Activated naive CD4-positive, alpha-beta T cell treated with anti-CD3 and anti-CD28 coated beads, Interleukin-2, amount 50 U/mL, for 24 hours (primary cell): Measurements from ENCODE around the gene DIAPH1.
A peak's percentile ranks its signal among the peaks of the same experiment; 100 is the strongest.

ENCODE experiments used
- H3K27ac Mint-ChIP-seq: one replicate; pipeline ENCODE4 v1.8.0; 2021; ENCODE audit warnings: mild to moderate bottlenecking, mixed read lengths
- H3K27me3 Mint-ChIP-seq: one replicate; pipeline ENCODE4 v1.8.0; 2021; ENCODE audit warnings: mixed read lengths
- H3K36me3 Mint-ChIP-seq: one replicate; pipeline ENCODE4 v1.8.0; 2021; ENCODE audit warnings: mixed read lengths
- H3K4me1 Mint-ChIP-seq: one replicate; pipeline ENCODE4 v1.8.0; 2021; ENCODE audit warnings: mixed read lengths
- H3K4me3 Mint-ChIP-seq: one replicate; pipeline ENCODE4 v1.8.0; 2021; ENCODE audit warnings: mild to moderate bottlenecking, mixed read lengths
- H3K9me3 Mint-ChIP-seq: one replicate; pipeline ENCODE4 v1.8.0; 2021; ENCODE audit warnings: mixed read lengths

The DIAPH1 gene

GRCh38 chr5:141528291-141528984, 90.4 kb downstream of the DIAPH1 start:
- no peaks in the 10 kb centered on the region for H3K27me3 Mint-ChIP-seq

GRCh38 chr5:141527426-141527825, 91.4 kb downstream of the DIAPH1 start:
- Mint-ChIP-seq H3K27ac (peak overlapping the region; percentile 32), H3K9me3 (no peaks in the 10 kb centered on the region), H3K4me1 (peaks cover 23% of the 10 kb centered on the region), H3K4me3 (no peak overlapping the region), H3K27me3 (no peaks in the 10 kb centered on the region), H3K36me3 (peaks cover 20% of the 10 kb centered on the region)

More at GRCh38 chr5:141528291-141528984, 90.4 kb downstream of the DIAPH1 start:
- peaks cover 18% of the 10 kb centered on the region for H3K4me1 Mint-ChIP-seq
- H3K9me3 Mint-ChIP-seq = no peaks in the 10 kb centered on the region
- H3K36me3 Mint-ChIP-seq = peaks cover 20% of the 10 kb centered on the region
- no peak overlapping the region for H3K4me3 Mint-ChIP-seq
- peak overlapping the region; percentile 91 for H3K27ac Mint-ChIP-seq

- Mint-ChIP-seq H3K4me3 (no peak overlapping the region), H3K36me3 (peaks cover 24% of the 10 kb centered on the region)
These were observed 93.1 kb downstream of the DIAPH1 start for GRCh38 chr5:141525653-141526052.

GRCh38 chr5:141524604-141525597, 93.9 kb downstream of the DIAPH1 start:
- no peaks in the 10 kb centered on the region for H3K9me3 Mint-ChIP-seq
- H3K4me1 Mint-ChIP-seq = peaks cover 46% of the 10 kb centered on the region

More at GRCh38 chr5:141525653-141526052, 93.1 kb downstream of the DIAPH1 start:
- H3K27me3 Mint-ChIP-seq = no peaks in the 10 kb centered on the region
- H3K9me3 Mint-ChIP-seq = no peaks in the 10 kb centered on the region
- H3K4me1 Mint-ChIP-seq = peaks cover 39% of the 10 kb centered on the region
- no peak overlapping the region for H3K27ac Mint-ChIP-seq

GRCh38 chr5:141523991-141524390, 94.8 kb downstream of the DIAPH1 start:
- Mint-ChIP-seq H3K36me3 (peaks cover 30% of the 10 kb centered on the region), H3K4me1 (peaks cover 46% of the 10 kb centered on the region), H3K4me3 (no peak overlapping the region), H3K27me3 (no peaks in the 10 kb centered on the region), H3K9me3 (no peaks in the 10 kb centered on the region), H3K27ac (no peak overlapping the region)

More at GRCh38 chr5:141524604-141525597, 93.9 kb downstream of the DIAPH1 start:
- peaks cover 29% of the 10 kb centered on the region for H3K36me3 Mint-ChIP-seq
- peak overlapping the region; percentile 21 for H3K27ac Mint-ChIP-seq
- H3K27me3 Mint-ChIP-seq = no peaks in the 10 kb centered on the region
- no peak overlapping the region for H3K4me3 Mint-ChIP-seq

GRCh38 chr5:141522301-141522700, 96.5 kb downstream of the DIAPH1 start:
- Mint-ChIP-seq H3K36me3 (peaks cover 27% of the 10 kb centered on the region), H3K27me3 (no peaks in the 10 kb centered on the region), H3K4me3 (no peak overlapping the region), H3K9me3 (no peaks in the 10 kb centered on the region), H3K27ac (peak overlapping the region; percentile 74), H3K4me1 (peaks cover 46% of the 10 kb centered on the region)

- Mint-ChIP-seq H3K9me3 (no peaks in the 10 kb centered on the region), H3K4me1 (peaks cover 43% of the 10 kb centered on the region), H3K4me3 (peak overlapping the region; percentile 13), H3K27me3 (no peaks in the 10 kb centered on the region), H3K36me3 (peaks cover 28% of the 10 kb centered on the region), H3K27ac (peak overlapping the region; percentile 74)
These were observed 97.5 kb downstream of the DIAPH1 start for GRCh38 chr5:141521244-141521781.

GRCh38 chr5:141519605-141520565, 98.9 kb downstream of the DIAPH1 start:
- Mint-ChIP-seq H3K27ac (peak overlapping the region; percentile 74), H3K36me3 (peaks cover 24% of the 10 kb centered on the region), H3K9me3 (no peaks in the 10 kb centered on the region), H3K4me1 (peaks cover 49% of the 10 kb centered on the region), H3K27me3 (no peaks in the 10 kb centered on the region), H3K4me3 (no peak overlapping the region)

GRCh38 chr5:141518618-141519015, 100.2 kb downstream of the DIAPH1 start:
- Mint-ChIP-seq H3K4me3 (no peak overlapping the region), H3K27me3 (no peaks in the 10 kb centered on the region), H3K4me1 (peaks cover 54% of the 10 kb centered on the region), H3K27ac (no peak overlapping the region), H3K36me3 (peaks cover 23% of the 10 kb centered on the region), H3K9me3 (no peaks in the 10 kb centered on the region)

- H3K4me1 Mint-ChIP-seq = peaks cover 57% of the 10 kb centered on the region
- no peaks in the 10 kb centered on the region for H3K27me3 Mint-ChIP-seq
- H3K4me3 Mint-ChIP-seq = no peak overlapping the region
- H3K9me3 Mint-ChIP-seq = no peaks in the 10 kb centered on the region
- peak overlapping the region; percentile 76 for H3K27ac Mint-ChIP-seq
- peaks cover 23% of the 10 kb centered on the region for H3K36me3 Mint-ChIP-seq
These were observed 100.8 kb downstream of the DIAPH1 start for GRCh38 chr5:141517880-141518617.

- H3K27ac Mint-ChIP-seq = no peak overlapping the region
- H3K4me1 Mint-ChIP-seq = peaks cover 56% of the 10 kb centered on the region
- H3K36me3 Mint-ChIP-seq = peaks cover 22% of the 10 kb centered on the region
- no peak overlapping the region for H3K4me3 Mint-ChIP-seq
- H3K9me3 Mint-ChIP-seq = no peaks in the 10 kb centered on the region
- H3K27me3 Mint-ChIP-seq = no peaks in the 10 kb centered on the region
These were observed 101.5 kb downstream of the DIAPH1 start for GRCh38 chr5:141517312-141517711.

GRCh38 chr5:141516672-141517025, 102.2 kb downstream of the DIAPH1 start:
- Mint-ChIP-seq H3K9me3 (no peaks in the 10 kb centered on the region), H3K4me1 (peaks cover 53% of the 10 kb centered on the region), H3K27me3 (no peaks in the 10 kb centered on the region), H3K27ac (peak overlapping the region; percentile 82), H3K36me3 (peaks cover 18% of the 10 kb centered on the region), H3K4me3 (no peak overlapping the region)

- H3K27me3 Mint-ChIP-seq = no peaks in the 10 kb centered on the region
- peak overlapping the region; percentile 82 for H3K27ac Mint-ChIP-seq
- H3K4me1 Mint-ChIP-seq = peaks cover 49% of the 10 kb centered on the region
- H3K4me3 Mint-ChIP-seq = no peak overlapping the region
- no peaks in the 10 kb centered on the region for H3K9me3 Mint-ChIP-seq
- peaks cover 18% of the 10 kb centered on the region for H3K36me3 Mint-ChIP-seq
These were observed 102.7 kb downstream of the DIAPH1 start for GRCh38 chr5:141515946-141516671.

GRCh38 chr5:141515141-141515540, 103.7 kb downstream of the DIAPH1 start:
- Mint-ChIP-seq H3K4me3 (no peak overlapping the region), H3K36me3 (peaks cover 16% of the 10 kb centered on the region), H3K4me1 (peaks cover 39% of the 10 kb centered on the region), H3K27me3 (no peaks in the 10 kb centered on the region), H3K9me3 (no peaks in the 10 kb centered on the region), H3K27ac (no peak overlapping the region)
